Measurements from ENCODE around the gene MKRN2OS. TPM values are rescaled to one million over a fixed set of nuclear protein-coding genes. Genes with fewer than 3 reads are reported as not detected.

Gene MKRN2OS
- polyA plus RNA-seq, 1 donor (not counting 4 experiments of a cell fraction or from before 2014, with no cell fraction given) = 4.0 TPM

- no peak for DNase-seq (ENCODE audit: low read depth, low spot score)
- H2AFZ ChIP-seq (ENCODE audit: control insufficient read depth, low read length) = no peak overlapping the region
- H3K9me3 ChIP-seq (ENCODE audit: control insufficient read depth, low read depth, low read length) = no peaks in the 10 kb centered on the region
- dilution Hi-C loops (cut with MboI; ENCODE audit: extremely low pct_ligation_motif_present, low sequenced_read_pairs) = no loop called here
- no peaks in the 10 kb centered on the region for H3K9me1 ChIP-seq (ENCODE audit: control insufficient read depth, extremely low read depth, insufficient read depth, low read length)
- no peaks in the 10 kb centered on the region for H3K4me1 ChIP-seq (ENCODE audit: control insufficient read depth, extremely low read depth, insufficient read depth, low read length)
- peaks cover 28 to 42% of the 10 kb centered on the region in 2 experiments for H3K36me3 ChIP-seq (ENCODE audit: control insufficient read depth in 2 of 2, extremely low read depth in 1 of 2, insufficient read depth in 2 of 2, low read length in 2 of 2)
- H3K9ac ChIP-seq (ENCODE audit: control insufficient read depth, extremely low read depth, insufficient read depth, low read length) = no peak overlapping the region
- no peak for TF ChIP-seq CTCF (optimal IDR thresholded peaks at IDR 0.05 in 1 of 3, IDR thresholded peaks at IDR 0.05 in 1 of 3, conservative IDR thresholded peaks at IDR 0.05 in 1 of 3; ENCODE audit: extremely low read depth in 1 of 3, insufficient read depth in 2 of 3, low read length in 3 of 3)
- TF ChIP-seq EZH2 (IDR thresholded peaks at IDR 0.05; ENCODE audit: low read length) = no peak
- H3K27me3 ChIP-seq (ENCODE audit: control insufficient read depth, extremely low read depth, insufficient read depth, low read length) = no peaks in the 10 kb centered on the region
- no peak overlapping the region for H3K27ac ChIP-seq (ENCODE audit: control insufficient read depth, insufficient read depth, low read length)
- no peaks in the 10 kb centered on the region for H3K79me2 ChIP-seq (ENCODE audit: control insufficient read depth, insufficient read depth, low read length)
- no peak overlapping the region for H3K4me2 ChIP-seq (ENCODE audit: control insufficient read depth, extremely low read depth, insufficient read depth, low read depth, low read length)
- no peak overlapping the region for H3K4me3 ChIP-seq (ENCODE audit: control insufficient read depth in 2 of 3, extremely low read depth in 1 of 3, insufficient read depth in 2 of 3, low read depth in 1 of 3, low read length in 3 of 3)
- no peaks in the 10 kb centered on the region for H4K20me1 ChIP-seq (ENCODE audit: control insufficient read depth, extremely low read depth, insufficient read depth, low read length)
- FAIRE-seq = no peak
These were observed 29.4 kb upstream of the MKRN2OS start for GRCh38 chr3:12574661-12575060.

- Histone ChIP-seq H3K9me1 (ENCODE audit: control insufficient read depth, extremely low read depth, insufficient read depth, low read length) (no peaks in the 10 kb centered on the region), H3K27ac (ENCODE audit: control insufficient read depth, insufficient read depth, low read length) (no peak overlapping the region), H3K79me2 (ENCODE audit: control insufficient read depth, insufficient read depth, low read length) (no peaks in the 10 kb centered on the region), H3K9me3 (ENCODE audit: control insufficient read depth, low read depth, low read length) (no peaks in the 10 kb centered on the region), H2AFZ (ENCODE audit: control insufficient read depth, low read length) (no peak overlapping the region), H3K4me1 (ENCODE audit: control insufficient read depth, extremely low read depth, insufficient read depth, low read length) (no peaks in the 10 kb centered on the region), H3K4me3 (ENCODE audit: control insufficient read depth in 2 of 3, extremely low read depth in 1 of 3, insufficient read depth in 2 of 3, low read depth in 1 of 3, low read length in 3 of 3) (no peak overlapping the region), H3K9ac (ENCODE audit: control insufficient read depth, extremely low read depth, insufficient read depth, low read length) (no peak overlapping the region), H3K27me3 (ENCODE audit: control insufficient read depth, extremely low read depth, insufficient read depth, low read length) (no peaks in the 10 kb centered on the region), H3K36me3 (ENCODE audit: control insufficient read depth in 2 of 2, extremely low read depth in 1 of 2, insufficient read depth in 2 of 2, low read length in 2 of 2) (peaks cover 28 to 45% of the 10 kb centered on the region in 2 experiments), H4K20me1 (ENCODE audit: control insufficient read depth, extremely low read depth, insufficient read depth, low read length) (no peaks in the 10 kb centered on the region), H3K4me2 (ENCODE audit: control insufficient read depth, extremely low read depth, insufficient read depth, low read depth, low read length) (no peak overlapping the region)
- FAIRE-seq (no peak), DNase-seq (ENCODE audit: low read depth, low spot score) (no peak)
- dilution Hi-C loops (cut with MboI; ENCODE audit: extremely low pct_ligation_motif_present, low sequenced_read_pairs) = no loop called here
- no peak for TF ChIP-seq EZH2 (IDR thresholded peaks at IDR 0.05; ENCODE audit: low read length)
- TF ChIP-seq CTCF (optimal IDR thresholded peaks at IDR 0.05 in 1 of 3, IDR thresholded peaks at IDR 0.05 in 1 of 3, conservative IDR thresholded peaks at IDR 0.05 in 1 of 3; ENCODE audit: extremely low read depth in 1 of 3, insufficient read depth in 2 of 3, low read length in 3 of 3) = no peak
These were observed 28.8 kb upstream of the MKRN2OS start for GRCh38 chr3:12574131-12574530.
